Left ventricle myocardium inferior (tissue), 1 donor: ENCODE results near the gene CLIC3. TPM values are rescaled to one million over a fixed set of nuclear protein-coding genes. Genes with fewer than 3 reads are reported as not detected.

Experiments
- DNase-seq: peaks from one replicate; pipeline ENCODE4 v3.0.0-alpha.2; 2020
- H3K27ac ChIP-seq: fragments of 200-600 bp; replicated peaks from 2 replicates; pipeline ENCODE4 v1.8.0; 2021
- H3K27me3 ChIP-seq: fragments of 200-600 bp; 2 replicates; pipeline ENCODE4 v1.8.0; 2021; ENCODE audit warnings: low read depth
- H3K36me3 ChIP-seq: fragments of 200-600 bp; 2 replicates; pipeline ENCODE4 v1.8.0; 2021
- H3K4me1 ChIP-seq: fragments of 200-600 bp; 2 replicates; pipeline ENCODE4 v1.8.0; 2021
- H3K4me3 ChIP-seq: fragments of 200-600 bp; 2 replicates; pipeline ENCODE4 v1.8.0; 2021; ENCODE audit warnings: mild to moderate bottlenecking, moderate library complexity
- H3K9me3 ChIP-seq: fragments of 200-600 bp; replicated peaks from 2 replicates; pipeline ENCODE4 v1.8.0; 2021
- intact Hi-C: fragments of 100-400 bp; cut with micrococcal nuclease; formaldehyde crosslinking; loops from one replicate; pipeline ENCODE4 v1.11.0; 2022
- total RNA-seq: library from RNA; stranded (reverse); fragmentation: NEBNext Ultra II Directional; extraction: Animal tissue kit (Norgen Biotek cat#: 25700); gene quantifications from one replicate; pipeline ENCODE4 v1.2.1, GENCODE V29; 2021
- TF ChIP-seq, protein P1 (sequence below): fragments of 200-600 bp; IDR thresholded peaks from 2 replicates; pipeline ENCODE4 v1.8.0; 2021; ENCODE audit warnings: antibody characterized with exemption, mild to moderate bottlenecking, borderline replicate concordance
- donor health status: DM: no; HTN: yes; CAD: no; lungs with severe emphysema.

CLIC3 gene
- total RNA-seq, 1 donor from 2014 or later = 1.6 TPM

DNA sequence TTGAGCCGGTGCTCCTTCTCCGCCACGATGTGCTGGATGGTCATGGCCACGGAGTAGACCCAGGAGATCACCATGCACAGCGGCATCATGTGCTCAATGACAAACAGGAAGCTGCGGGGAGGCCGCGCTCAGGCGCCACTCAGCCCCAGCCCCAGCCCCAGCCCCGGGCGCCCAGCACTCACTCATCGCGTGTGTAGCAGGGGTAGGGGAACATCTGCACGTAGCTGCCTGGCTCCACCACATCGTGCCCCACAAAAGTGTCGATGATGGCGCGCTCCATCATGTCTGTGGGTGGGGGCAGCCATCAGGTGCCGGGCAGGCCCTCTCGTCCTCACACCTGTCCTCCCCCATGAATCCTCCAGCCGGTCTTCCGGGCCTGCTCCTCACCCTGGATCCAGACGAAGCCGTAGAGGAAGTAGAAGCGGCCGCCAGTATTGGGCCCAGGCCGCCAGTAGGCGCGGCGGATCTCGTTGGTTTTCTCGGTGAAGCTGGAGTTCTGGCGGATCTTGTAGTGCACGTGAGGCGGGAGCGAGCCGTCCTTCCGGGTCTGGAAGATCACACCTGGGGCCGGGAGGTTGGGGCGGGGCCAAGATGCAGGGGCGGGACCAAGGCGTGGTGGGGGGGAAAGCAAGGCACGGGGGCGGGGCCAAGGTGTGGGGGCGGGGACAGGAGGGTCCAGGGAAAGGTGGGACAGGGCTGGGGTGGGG, 21.6 kb upstream of the CLIC3 start:
- intact Hi-C loops = no loop called here
- Histone ChIP-seq H3K36me3 (peaks cover 70% of the 10 kb centered on the region), H3K27ac (no peak overlapping the region), H3K4me1 (no peaks in the 10 kb centered on the region), H3K27me3 (no peaks in the 10 kb centered on the region), H3K4me3 (no peak overlapping the region), H3K9me3 (no peaks in the 10 kb centered on the region)
- TF ChIP-seq, protein P1, sequence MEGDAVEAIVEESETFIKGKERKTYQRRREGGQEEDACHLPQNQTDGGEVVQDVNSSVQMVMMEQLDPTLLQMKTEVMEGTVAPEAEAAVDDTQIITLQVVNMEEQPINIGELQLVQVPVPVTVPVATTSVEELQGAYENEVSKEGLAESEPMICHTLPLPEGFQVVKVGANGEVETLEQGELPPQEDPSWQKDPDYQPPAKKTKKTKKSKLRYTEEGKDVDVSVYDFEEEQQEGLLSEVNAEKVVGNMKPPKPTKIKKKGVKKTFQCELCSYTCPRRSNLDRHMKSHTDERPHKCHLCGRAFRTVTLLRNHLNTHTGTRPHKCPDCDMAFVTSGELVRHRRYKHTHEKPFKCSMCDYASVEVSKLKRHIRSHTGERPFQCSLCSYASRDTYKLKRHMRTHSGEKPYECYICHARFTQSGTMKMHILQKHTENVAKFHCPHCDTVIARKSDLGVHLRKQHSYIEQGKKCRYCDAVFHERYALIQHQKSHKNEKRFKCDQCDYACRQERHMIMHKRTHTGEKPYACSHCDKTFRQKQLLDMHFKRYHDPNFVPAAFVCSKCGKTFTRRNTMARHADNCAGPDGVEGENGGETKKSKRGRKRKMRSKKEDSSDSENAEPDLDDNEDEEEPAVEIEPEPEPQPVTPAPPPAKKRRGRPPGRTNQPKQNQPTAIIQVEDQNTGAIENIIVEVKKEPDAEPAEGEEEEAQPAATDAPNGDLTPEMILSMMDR = no peak
- DNase-seq = no peak

DNA sequence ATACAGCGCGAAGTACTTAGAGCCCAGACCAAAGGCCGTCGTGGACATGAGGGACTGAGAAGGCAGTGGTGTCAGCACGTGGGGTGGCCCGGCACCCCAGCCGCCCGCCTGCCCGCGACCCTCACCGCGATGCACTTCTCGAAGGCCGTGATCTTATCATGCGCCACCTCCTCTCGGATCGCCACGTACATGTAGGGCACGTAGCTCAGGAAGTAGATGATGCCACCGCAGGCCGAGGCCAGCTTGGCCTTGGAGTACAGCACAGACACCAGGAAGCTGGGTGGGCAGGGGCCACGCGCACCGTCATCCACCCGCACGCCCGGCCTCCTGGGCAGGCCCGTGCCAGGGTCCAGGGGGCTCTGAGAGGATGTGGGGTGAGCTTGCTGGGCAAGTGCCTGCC, 20.7 kb upstream of the CLIC3 start:
- TF ChIP-seq, protein P1 = no peak
- Histone ChIP-seq H3K27me3 (no peaks in the 10 kb centered on the region), H3K36me3 (peaks cover 78% of the 10 kb centered on the region), H3K4me3 (no peak overlapping the region), H3K4me1 (no peaks in the 10 kb centered on the region), H3K9me3 (no peaks in the 10 kb centered on the region), H3K27ac (no peak overlapping the region)
- intact Hi-C loops = no loop called here
- no peak for DNase-seq

GRCh38 chr9:137016436-137016835, 20.1 kb upstream of the CLIC3 start:
- Histone ChIP-seq H3K4me3 (no peak overlapping the region), H3K9me3 (no peaks in the 10 kb centered on the region), H3K27me3 (no peaks in the 10 kb centered on the region), H3K4me1 (no peaks in the 10 kb centered on the region), H3K27ac (no peak overlapping the region), H3K36me3 (peaks cover 85% of the 10 kb centered on the region)
- intact Hi-C loops = no loop called here
- TF ChIP-seq, protein P1 = no peak
- DNase-seq = no peak

DNA sequence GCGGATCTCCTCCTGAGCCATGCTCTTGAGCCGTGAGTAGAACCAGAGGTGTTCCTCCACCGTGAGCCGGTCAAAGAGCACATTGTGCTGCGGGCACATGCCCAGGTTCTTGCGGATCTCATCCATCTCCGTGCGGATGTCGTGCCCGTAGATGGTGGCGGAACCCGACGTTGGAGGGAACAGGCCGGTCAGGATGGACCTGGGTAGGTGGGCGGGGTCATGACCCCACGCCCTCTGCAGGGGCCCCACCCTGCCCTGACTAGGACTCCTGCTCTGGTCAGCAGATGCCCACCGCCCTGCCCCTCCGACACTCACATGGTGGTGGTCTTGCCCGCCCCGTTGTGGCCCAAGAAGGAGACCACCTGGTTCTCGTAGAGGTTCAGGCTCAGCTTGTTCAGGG, 19.6 kb upstream of the CLIC3 start:
- no peak for DNase-seq
- Histone ChIP-seq H3K36me3 (peaks cover 85% of the 10 kb centered on the region), H3K4me3 (no peak overlapping the region), H3K27ac (no peak overlapping the region), H3K27me3 (no peaks in the 10 kb centered on the region), H3K9me3 (no peaks in the 10 kb centered on the region), H3K4me1 (no peaks in the 10 kb centered on the region)
- TF ChIP-seq, protein P1 = no peak
- intact Hi-C loops = no loop called here

DNA sequence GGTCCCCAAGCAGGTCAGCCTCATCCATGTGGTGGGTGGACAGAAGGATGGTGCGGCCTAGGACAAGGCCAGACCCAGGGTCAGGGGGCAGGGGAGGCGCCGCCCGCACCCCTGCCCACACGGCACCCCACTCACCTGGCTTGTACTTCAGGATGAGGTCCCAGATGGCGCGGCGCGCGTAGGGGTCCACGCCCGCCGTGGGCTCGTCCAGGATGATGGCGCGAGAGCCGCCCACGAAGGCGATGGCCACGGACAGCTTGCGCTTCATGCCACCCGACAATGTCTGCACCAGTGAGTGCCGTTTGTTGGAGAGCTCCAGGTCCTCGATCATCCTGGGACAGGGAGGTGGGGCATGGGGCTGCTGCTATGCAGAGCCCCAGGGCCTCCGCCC, 19.2 kb upstream of the CLIC3 start:
- H3K27me3 ChIP-seq = no peaks in the 10 kb centered on the region
- TF ChIP-seq, protein P1 = no peak
- intact Hi-C loops = no loop called here
- no peak overlapping the region for H3K4me3 ChIP-seq
- peaks cover 80% of the 10 kb centered on the region for H3K36me3 ChIP-seq
- H3K27ac ChIP-seq = no peak overlapping the region
- no peaks in the 10 kb centered on the region for H3K4me1 ChIP-seq
- H3K9me3 ChIP-seq = no peaks in the 10 kb centered on the region
- no peak for DNase-seq
